Lung (tissue), 12 donors: Measurements from ENCODE around the gene MYH7. TPM values are rescaled to one million over a fixed set of nuclear protein-coding genes. Genes with fewer than 3 reads are reported as not detected.

ENCODE experiments used
- ATAC-seq: fragments of 200-7000 bp; cut with Tn5 transposase; one replicate; pipeline ENCODE4 v1.9.1; 2020; ENCODE audit warnings: moderate number of reproducible peaks; ENCODE audit not compliant: insufficient read depth, low FRiP score
- DNase-seq, 3 donors: peaks; one replicate each; pipeline ENCODE4 v3.0.0-alpha.2; 2013 to 2017
- H3K27ac ChIP-seq, 2 donors: one replicate each; pipeline ENCODE4 v1.5.1; 2013; ENCODE audit warnings: mild to moderate bottlenecking in 2 of 2, moderate library complexity in 2 of 2, control low read depth in 1 of 2, inconsistent platforms in 1 of 2, low read depth in 1 of 2, low read length in 1 of 2
- H3K27me3 ChIP-seq, 3 donors: one replicate each; pipeline ENCODE4 v1.5.1; 2013; ENCODE audit warnings: low read length in 2 of 3; ENCODE audit not compliant: control insufficient read depth in 3 of 3, insufficient read depth in 3 of 3
- H3K36me3 ChIP-seq, 4 donors: one replicate each; pipeline ENCODE4 v1.5.1; 2013; ENCODE audit warnings: low read length in 4 of 4, mild to moderate bottlenecking in 1 of 4, moderate library complexity in 1 of 4; ENCODE audit not compliant: control insufficient read depth in 4 of 4, insufficient read depth in 4 of 4
- H3K4me1 ChIP-seq, 5 donors: one replicate each; pipeline ENCODE4 v1.5.1; 2013; ENCODE audit warnings: low read length in 5 of 5, mild to moderate bottlenecking in 2 of 5, moderate library complexity in 1 of 5; ENCODE audit not compliant: control insufficient read depth in 5 of 5, insufficient read depth in 5 of 5
- H3K4me3 ChIP-seq: one replicate; pipeline ENCODE4 v1.5.1; 2013; ENCODE audit warnings: mild to moderate bottlenecking, control low read depth, moderate library complexity
- H3K9ac ChIP-seq, 2 donors: one replicate each; pipeline ENCODE4 v1.5.1; 2013; ENCODE audit warnings: low read length in 2 of 2, control low read depth in 1 of 2; ENCODE audit not compliant: insufficient read depth in 1 of 2
- H3K9me3 ChIP-seq, 4 donors: one replicate each; pipeline ENCODE4 v1.5.1; 2013; ENCODE audit warnings: low read length in 3 of 4, mild to moderate bottlenecking in 1 of 4, moderate library complexity in 1 of 4; ENCODE audit not compliant: control insufficient read depth in 4 of 4, insufficient read depth in 3 of 4
- CTCF ChIP-seq: IDR thresholded peaks from 2 replicates; pipeline ENCODE4 v1.5.1; 2012; ENCODE audit warnings: mild to moderate bottlenecking; ENCODE audit errors: control extremely low read depth, extremely low read depth
- WGBS, 2 donors: extraction: QIAGEN DNeasy Blood & Tissue Kit; methylation state at CpG; one replicate each; pipeline ENCODE4 v1.1.7; 2013; 5-methylcytosine and 5-hydroxymethylcytosine counted together
- polyA plus RNA-seq, 2 donors: library from polyadenylated mRNA; stranded (reverse); fragments of 200-250 nt; gene quantifications; one replicate each; pipeline ENCODE4 v1.2.1, GENCODE V29; 2013
- total RNA-seq, 2 donors: library from RNA; depleted of rRNA in 1 of 2; stranded (reverse); fragments of >200 nt in 1 of 2; gene quantifications; one replicate each; pipeline ENCODE4 v1.2.1, GENCODE V29; 2014 to 2021
- donor health status: control.
- donor health status: control.
- donor health status: Bipolar disorder and iron deficiency.
- donor health status: healthy.
- donor health status: DM: yes; HTN: yes; CAD: no.

Gene MYH7
- total and polyA plus RNA-seq, 4 donors, result 0.02 to 0.19 (median 0.09) TPM; not detected in 1

DNA sequence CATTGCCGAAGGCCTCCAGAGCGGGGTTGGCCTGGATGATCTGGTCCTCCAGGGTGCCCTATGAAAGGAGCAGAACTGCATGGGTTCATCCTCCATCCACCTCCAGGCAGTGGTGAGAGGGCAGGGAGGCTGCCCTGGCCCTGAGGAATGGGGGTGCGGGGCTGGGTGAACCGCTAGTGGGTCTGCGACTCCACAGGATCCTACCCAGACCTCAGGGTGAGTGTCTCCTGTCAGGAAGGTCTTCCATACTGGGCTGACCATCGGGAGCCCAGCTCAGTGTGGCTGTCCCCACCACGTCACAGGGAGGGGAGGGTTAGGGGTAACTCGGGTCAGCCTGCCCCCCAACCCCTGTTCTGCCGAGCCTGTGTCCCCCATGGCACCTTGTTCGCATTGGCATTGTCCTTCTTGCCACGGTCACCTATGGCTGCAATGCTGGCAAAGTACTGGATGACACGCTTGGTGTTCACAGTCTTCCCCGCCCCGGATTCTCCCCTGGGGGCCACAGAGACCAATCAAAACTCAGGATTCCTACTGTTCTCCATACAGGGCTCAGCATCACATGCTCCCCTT, 31.0 kb downstream of the MYH7 start:
- peaks cover 0 to 5% (median 0%) of the 10 kb centered on the region in 3 donors for H3K27me3 ChIP-seq
- H3K9me3 ChIP-seq, result peaks cover 0 to 5% (median 0%) of the 10 kb centered on the region in 4 donors
- H3K9ac ChIP-seq, result no peak overlapping the region
- WGBS, 2 donors, result 84 to 89% methylated on average over 14 of the region's 14 CpGs
- ATAC-seq (no peak), DNase-seq (no peak)
- no peak for TF ChIP-seq CTCF
- H3K27ac ChIP-seq, result peak overlapping the region in 1 of 2 donors; percentile 91
- no peaks in the 10 kb centered on the region for H3K36me3 ChIP-seq
- H3K4me1 ChIP-seq, result no peaks in the 10 kb centered on the region
- no peak overlapping the region for H3K4me3 ChIP-seq

GRCh38 chr14:23403908-23404307, 31.6 kb downstream of the MYH7 start:
- Histone ChIP-seq H3K4me3 (no peak overlapping the region), H3K4me1 (no peaks in the 10 kb centered on the region), H3K36me3 (no peaks in the 10 kb centered on the region), H3K27me3 (peaks cover 0 to 5% (median 0%) of the 10 kb centered on the region in 3 donors), H3K27ac (peak overlapping the region in 1 of 2 donors; percentile 91), H3K9ac (no peak overlapping the region), H3K9me3 (peaks cover 0 to 5% (median 0%) of the 10 kb centered on the region in 4 donors)
- WGBS, 2 donors, result 77 to 88% methylated on average over 4 of the region's 4 CpGs
- TF ChIP-seq CTCF, result no peak
- no peak for ATAC-seq
- DNase-seq, result no peak

DNA sequence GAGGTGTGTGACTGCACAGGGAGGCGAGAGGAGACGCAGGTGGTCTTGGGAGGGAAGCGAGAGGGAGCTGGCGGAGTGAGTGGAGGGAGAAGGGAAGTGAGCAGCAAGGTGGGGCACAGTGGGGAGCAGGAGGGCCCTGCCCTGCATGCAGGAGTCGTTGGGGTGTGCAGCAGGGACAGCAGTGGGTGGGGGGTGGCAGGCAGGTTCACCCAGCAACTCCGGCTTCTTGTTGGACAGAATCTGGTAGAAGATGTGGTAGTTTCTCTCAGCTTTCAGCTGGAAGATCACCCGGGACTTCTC, 32.4 kb downstream of the MYH7 start:
- Histone ChIP-seq H3K4me1 (no peaks in the 10 kb centered on the region), H3K27me3 (peaks cover 0 to 5% (median 0%) of the 10 kb centered on the region in 3 donors), H3K9ac (no peak overlapping the region), H3K36me3 (no peaks in the 10 kb centered on the region), H3K4me3 (no peak overlapping the region), H3K27ac (peak overlapping the region in 1 of 2 donors; percentile 91), H3K9me3 (peaks cover 0 to 5% (median 0%) of the 10 kb centered on the region in 4 donors)
- no peak for TF ChIP-seq CTCF
- DNase-seq, result no peak
- 58 to 66% methylated on average over 7 of the region's 7 CpGs for WGBS, 2 donors
- no peak for ATAC-seq
